ENCODE data around the gene IL1RAPL1.

DNA sequence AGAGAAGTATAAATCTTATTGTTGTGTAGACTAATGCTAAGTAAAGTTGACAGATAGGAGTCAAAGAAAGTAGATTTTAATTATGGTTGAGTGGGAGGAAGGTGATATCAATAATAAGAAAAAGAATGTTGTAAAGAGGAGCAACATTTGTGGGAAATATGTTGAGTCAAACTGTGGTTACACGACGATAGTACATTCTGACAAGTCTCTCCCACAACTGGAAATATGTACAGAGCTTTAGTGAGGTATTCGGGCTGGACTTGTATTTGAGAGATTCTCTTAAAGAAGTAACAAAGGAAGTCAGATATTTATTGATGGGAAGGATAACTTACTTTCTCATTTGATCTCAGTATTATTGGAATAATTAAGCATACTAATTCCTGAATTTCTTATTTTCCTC lies 1102.8 kb downstream of the IL1RAPL1 start:
- TF ChIP-seq CTCF (IDR thresholded peaks at IDR 0.05) = no peak
- TF ChIP-seq POLR2A (IDR thresholded peaks at IDR 0.05) = no peak
- TF ChIP-seq POLR2AphosphoS5 (IDR thresholded peaks at IDR 0.05) = no peak

All from suprapubic skin (tissue), 4 donors.